HG03064 (cell line): ENCODE results near the gene GPRC5C.
"Not testable (repeated sequence)": the region's sequence is repeated elsewhere in the genome, so short reads cannot be mapped to it uniquely, and the experiment has no call there.

ENCODE experiments used
- ATAC-seq: cut with Tn5 transposase; IDR thresholded peaks from one replicate; pipeline ENCODE4 v1.9.1; 2021; ENCODE audit warnings: low read depth; ENCODE audit not compliant: unreplicated experiment

GPRC5C gene

GRCh38 chr17:74467221-74467951 lies 35.5 kb downstream of the GPRC5C start:
- peak; percentile 43 for ATAC-seq

- no peak for ATAC-seq
Measured at GRCh38 chr17:74471341-74471740, 39.5 kb downstream of the GPRC5C start.

GRCh38 chr17:74472890-74473289 lies 41.0 kb downstream of the GPRC5C start:
- no peak for ATAC-seq

GRCh38 chr17:74473294-74473693 lies 41.4 kb downstream of the GPRC5C start:
- ATAC-seq, result no peak

GRCh38 chr17:74474043-74474792 lies 42.3 kb downstream of the GPRC5C start:
- no peak for ATAC-seq

GRCh38 chr17:74475189-74475588 lies 43.3 kb downstream of the GPRC5C start:
- ATAC-seq, result no peak

GRCh38 chr17:74477411-74477810 lies 45.5 kb downstream of the GPRC5C start:
- ATAC-seq, result no peak

GRCh38 chr17:74478420-74479100 lies 46.7 kb downstream of the GPRC5C start:
- no peak for ATAC-seq

GRCh38 chr17:74480290-74480689 lies 48.4 kb downstream of the GPRC5C start:
- no peak for ATAC-seq

GRCh38 chr17:74481621-74482020 lies 49.7 kb downstream of the GPRC5C start:
- no peak for ATAC-seq

GRCh38 chr17:74484066-74484465 lies 52.2 kb downstream of the GPRC5C start:
- ATAC-seq, result no peak

GRCh38 chr17:74485022-74485743 lies 53.3 kb downstream of the GPRC5C start:
- no peak for ATAC-seq

- ATAC-seq, result no peak
Measured at GRCh38 chr17:74485841-74486240, 54.0 kb downstream of the GPRC5C start.

GRCh38 chr17:74488276-74488675 lies 56.4 kb downstream of the GPRC5C start:
- not testable (repeated sequence) for ATAC-seq

- no peak for ATAC-seq
Measured at GRCh38 chr17:74490716-74491115, 58.8 kb downstream of the GPRC5C start.

GRCh38 chr17:74491626-74492025 lies 59.7 kb downstream of the GPRC5C start:
- no peak for ATAC-seq

GRCh38 chr17:74493331-74493833 lies 61.5 kb downstream of the GPRC5C start:
- no peak for ATAC-seq
